ENCODE results near the gene EML4.

The EML4 gene

DNA sequence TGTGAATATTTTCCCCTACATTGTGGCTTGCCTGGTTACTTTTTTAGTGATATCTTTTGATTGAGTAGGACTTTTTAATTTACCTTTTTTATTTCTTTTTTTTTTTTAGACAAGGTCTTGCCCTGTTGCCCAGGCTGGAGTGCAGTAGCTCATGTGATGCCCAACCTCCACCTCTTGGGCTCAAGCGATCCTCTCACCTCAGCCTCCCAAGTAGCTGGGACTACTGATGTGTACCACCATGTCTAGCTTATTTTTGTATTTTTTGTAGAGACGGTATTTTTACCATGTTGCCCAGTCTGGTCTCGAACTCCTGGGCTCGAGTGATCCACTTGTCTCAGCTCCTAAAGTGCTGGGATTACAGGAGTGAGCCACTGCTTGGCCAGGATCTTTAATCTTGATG, 25.3 kb downstream of the EML4 start:
- no peak for TF ChIP-seq EZH2 (IDR thresholded peaks at IDR 0.05; ENCODE audit: borderline replicate concordance, low read depth, low read length, severe bottlenecking)
- TF ChIP-seq, protein P1, sequence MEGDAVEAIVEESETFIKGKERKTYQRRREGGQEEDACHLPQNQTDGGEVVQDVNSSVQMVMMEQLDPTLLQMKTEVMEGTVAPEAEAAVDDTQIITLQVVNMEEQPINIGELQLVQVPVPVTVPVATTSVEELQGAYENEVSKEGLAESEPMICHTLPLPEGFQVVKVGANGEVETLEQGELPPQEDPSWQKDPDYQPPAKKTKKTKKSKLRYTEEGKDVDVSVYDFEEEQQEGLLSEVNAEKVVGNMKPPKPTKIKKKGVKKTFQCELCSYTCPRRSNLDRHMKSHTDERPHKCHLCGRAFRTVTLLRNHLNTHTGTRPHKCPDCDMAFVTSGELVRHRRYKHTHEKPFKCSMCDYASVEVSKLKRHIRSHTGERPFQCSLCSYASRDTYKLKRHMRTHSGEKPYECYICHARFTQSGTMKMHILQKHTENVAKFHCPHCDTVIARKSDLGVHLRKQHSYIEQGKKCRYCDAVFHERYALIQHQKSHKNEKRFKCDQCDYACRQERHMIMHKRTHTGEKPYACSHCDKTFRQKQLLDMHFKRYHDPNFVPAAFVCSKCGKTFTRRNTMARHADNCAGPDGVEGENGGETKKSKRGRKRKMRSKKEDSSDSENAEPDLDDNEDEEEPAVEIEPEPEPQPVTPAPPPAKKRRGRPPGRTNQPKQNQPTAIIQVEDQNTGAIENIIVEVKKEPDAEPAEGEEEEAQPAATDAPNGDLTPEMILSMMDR (IDR thresholded peaks at IDR 0.05; ENCODE audit: borderline replicate concordance, extremely low read depth, low read length, poor library complexity, severe bottlenecking) = no peak
- Histone ChIP-seq H3K79me2 (ENCODE audit: insufficient read depth, low read length) (peaks cover 83% of the 10 kb centered on the region), H3K4me1 (ENCODE audit: insufficient read depth, low read length) (peaks cover 15% of the 10 kb centered on the region), H3K36me3 (ENCODE audit: insufficient read depth, low read length) (no peaks in the 10 kb centered on the region), H3K27me3 (ENCODE audit: insufficient read depth, low read length, poor library complexity) (no peaks in the 10 kb centered on the region), H3K4me2 (ENCODE audit: insufficient read depth, low read length) (no peak overlapping the region), H2AFZ (ENCODE audit: low read depth, low read length) (no peak overlapping the region), H3K9ac (ENCODE audit: low read depth, low read length) (no peak overlapping the region), H3K4me3 (ENCODE audit: low read depth in 1 of 2, low read length in 2 of 2) (no peak overlapping the region), H3K27ac (ENCODE audit: low read length) (no peak overlapping the region), H4K20me1 (ENCODE audit: insufficient read depth, low read length) (peaks cover 8% of the 10 kb centered on the region; the same call in 1 of the 2 replicates), H3K9me3 (ENCODE audit: insufficient read depth, low read length, severe bottlenecking) (no peaks in the 10 kb centered on the region)
- DNase-seq (no peak), ATAC-seq (ENCODE audit: insufficient read depth, low read depth) (no peak)

DNA sequence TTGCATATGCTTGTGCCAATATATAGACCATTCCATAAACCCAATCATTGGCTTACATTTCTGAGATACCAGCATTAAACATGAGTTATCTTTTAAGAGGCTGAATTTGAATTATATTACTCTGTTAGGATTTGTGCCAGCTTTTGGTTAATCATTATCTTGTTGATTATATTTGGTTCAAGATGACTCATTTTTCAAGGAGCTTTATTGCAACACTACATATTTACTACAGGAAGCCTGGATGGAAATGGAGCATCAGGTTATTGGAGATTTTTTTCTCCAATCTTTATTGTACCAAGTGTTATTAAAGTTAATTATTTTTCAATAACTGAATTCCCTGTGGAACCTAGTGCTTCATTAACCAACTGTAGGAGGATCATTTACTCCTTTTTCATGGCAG, 26.4 kb downstream of the EML4 start:
- Histone ChIP-seq H3K36me3 (ENCODE audit: insufficient read depth, low read length) (no peaks in the 10 kb centered on the region), H3K27ac (ENCODE audit: low read length) (no peak overlapping the region), H2AFZ (ENCODE audit: low read depth, low read length) (no peak overlapping the region), H3K4me2 (ENCODE audit: insufficient read depth, low read length) (no peak overlapping the region), H3K4me1 (ENCODE audit: insufficient read depth, low read length) (peaks cover 15% of the 10 kb centered on the region), H3K79me2 (ENCODE audit: insufficient read depth, low read length) (peaks cover 85% of the 10 kb centered on the region), H3K9me3 (ENCODE audit: insufficient read depth, low read length, severe bottlenecking) (no peaks in the 10 kb centered on the region), H3K4me3 (ENCODE audit: low read depth in 1 of 2, low read length in 2 of 2) (no peak overlapping the region), H4K20me1 (ENCODE audit: insufficient read depth, low read length) (peaks cover 12% of the 10 kb centered on the region; the same call in 1 of the 2 replicates), H3K27me3 (ENCODE audit: insufficient read depth, low read length, poor library complexity) (no peaks in the 10 kb centered on the region), H3K9ac (ENCODE audit: low read depth, low read length) (no peak overlapping the region)
- ATAC-seq (ENCODE audit: insufficient read depth, low read depth) = no peak
- DNase-seq = no peak
- TF ChIP-seq EZH2 (IDR thresholded peaks at IDR 0.05; ENCODE audit: borderline replicate concordance, low read depth, low read length, severe bottlenecking) = no peak
- TF ChIP-seq, protein P1 (IDR thresholded peaks at IDR 0.05; ENCODE audit: borderline replicate concordance, extremely low read depth, low read length, poor library complexity, severe bottlenecking) = no peak

DNA sequence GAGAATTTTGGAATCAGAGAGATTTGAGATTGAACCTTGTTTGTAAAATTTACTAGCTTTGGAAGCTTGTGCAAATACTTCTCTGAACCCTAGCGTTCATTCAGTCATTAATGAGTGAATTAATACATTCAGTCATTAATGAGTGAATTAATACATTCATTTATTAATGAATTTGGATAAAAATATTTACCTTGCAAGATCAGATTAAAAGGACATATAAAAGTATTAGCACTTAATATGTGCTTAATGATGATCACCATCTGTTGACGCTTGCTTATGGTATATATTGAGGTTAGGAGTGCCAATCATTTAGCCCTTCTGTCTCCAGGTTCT, 26.9 kb downstream of the EML4 start:
- H3K4me2 ChIP-seq (ENCODE audit: insufficient read depth, low read length) = no peak overlapping the region
- no peak overlapping the region for H2AFZ ChIP-seq (ENCODE audit: low read depth, low read length)
- H3K27ac ChIP-seq (ENCODE audit: low read length) = 0 out of 2 replicates have a peak overlapping the region, but pooled peaks have one; percentile 26
- H4K20me1 ChIP-seq (ENCODE audit: insufficient read depth, low read length) = peaks cover 12% of the 10 kb centered on the region; the same call in 1 of the 2 replicates
- H3K27me3 ChIP-seq (ENCODE audit: insufficient read depth, low read length, poor library complexity) = no peaks in the 10 kb centered on the region
- H3K4me3 ChIP-seq (ENCODE audit: low read depth in 1 of 2, low read length in 2 of 2) = no peak overlapping the region
- ATAC-seq (ENCODE audit: insufficient read depth, low read depth) (no peak), DNase-seq (no peak)
- H3K4me1 ChIP-seq (ENCODE audit: insufficient read depth, low read length) = peaks cover 15% of the 10 kb centered on the region
- TF ChIP-seq, protein P1 (IDR thresholded peaks at IDR 0.05; ENCODE audit: borderline replicate concordance, extremely low read depth, low read length, poor library complexity, severe bottlenecking) = no peak
- no peak for TF ChIP-seq EZH2 (IDR thresholded peaks at IDR 0.05; ENCODE audit: borderline replicate concordance, low read depth, low read length, severe bottlenecking)
- no peaks in the 10 kb centered on the region for H3K36me3 ChIP-seq (ENCODE audit: insufficient read depth, low read length)
- H3K9ac ChIP-seq (ENCODE audit: low read depth, low read length) = no peak overlapping the region
- H3K9me3 ChIP-seq (ENCODE audit: insufficient read depth, low read length, severe bottlenecking) = no peaks in the 10 kb centered on the region
- peaks cover 85% of the 10 kb centered on the region for H3K79me2 ChIP-seq (ENCODE audit: insufficient read depth, low read length)
